Esophagus (tissue), 2 donors: ENCODE results near the gene NUDT8. TPM values are rescaled to one million over a fixed set of nuclear protein-coding genes. Genes with fewer than 3 reads are reported as not detected.

ENCODE experiments used
- H3K27ac ChIP-seq, 2 donors: one replicate each; pipeline ENCODE4 v1.5.1; 2013; ENCODE audit warnings: low read depth in 2 of 2, mild to moderate bottlenecking in 2 of 2, inconsistent platforms in 1 of 2, low read length in 1 of 2, moderate library complexity in 1 of 2
- H3K27me3 ChIP-seq, 2 donors: one replicate each; pipeline ENCODE4 v1.6.1; 2013; ENCODE audit warnings: low read length in 2 of 2, control low read depth in 1 of 2, mild to moderate bottlenecking in 1 of 2; ENCODE audit not compliant: insufficient read depth in 2 of 2, control insufficient read depth in 1 of 2
- H3K36me3 ChIP-seq, 2 donors: one replicate each; pipeline ENCODE4 v1.6.1; 2013; ENCODE audit warnings: low read length in 1 of 2; ENCODE audit not compliant: control insufficient read depth in 2 of 2, insufficient read depth in 2 of 2
- H3K4me1 ChIP-seq, 2 donors: one replicate each; pipeline ENCODE4 v1.6.1; 2013; ENCODE audit warnings: low read length in 1 of 2; ENCODE audit not compliant: control insufficient read depth in 2 of 2, insufficient read depth in 2 of 2
- H3K4me3 ChIP-seq, 2 donors: one replicate each; pipeline ENCODE4 v1.5.1; 2013; ENCODE audit warnings: low read length in 2 of 2, mild to moderate bottlenecking in 2 of 2, low read depth in 1 of 2, moderate library complexity in 1 of 2
- H3K9me3 ChIP-seq, 2 donors: one replicate each; pipeline ENCODE4 v1.6.1; 2013; ENCODE audit warnings: mild to moderate bottlenecking in 2 of 2, low read depth in 1 of 2, low read length in 1 of 2, moderate library complexity in 1 of 2; ENCODE audit not compliant: control insufficient read depth in 2 of 2, insufficient read depth in 1 of 2
- WGBS, 2 donors: extraction: QIAGEN DNeasy Blood & Tissue Kit; methylation state at CpG; one replicate each; pipeline ENCODE4 v1.1.7; 2013; 5-methylcytosine and 5-hydroxymethylcytosine counted together
- polyA plus RNA-seq, 2 donors: library from polyadenylated mRNA; stranded (reverse); fragments of 200-250 nt; gene quantifications; one replicate each; pipeline ENCODE4 v1.2.3, GENCODE V29; 2013
- donor health status: healthy with polysubstance abuse.
- donor health status: Bipolar disorder and iron deficiency.

NUDT8 gene
- polyA plus RNA-seq, 2 donors: 43.1 to 59.3 TPM

GRCh38 chr11:67667490-67668191 lies 37.9 kb upstream of the NUDT8 start:
- WGBS, 2 donors: 79 to 80% methylated on average over 26 of the region's 26 CpGs

GRCh38 chr11:67666676-67667489 lies 37.1 kb upstream of the NUDT8 start:
- peaks cover 0 to 11% of the 10 kb centered on the region in 2 donors for H3K4me1 ChIP-seq
- WGBS, 2 donors: 70 to 71% methylated on average over 19 to 20 of the region's 20 CpGs
- H3K27me3 ChIP-seq: no peaks in the 10 kb centered on the region
- no peak overlapping the region for H3K27ac ChIP-seq
- H3K4me3 ChIP-seq: no peak overlapping the region
- peaks cover 0 to 33% of the 10 kb centered on the region in 2 donors for H3K36me3 ChIP-seq
- no peaks in the 10 kb centered on the region for H3K9me3 ChIP-seq

More at GRCh38 chr11:67667490-67668191, 37.9 kb upstream of the NUDT8 start:
- peaks cover 0 to 30% of the 10 kb centered on the region in 2 donors for H3K36me3 ChIP-seq
- H3K27me3 ChIP-seq: no peaks in the 10 kb centered on the region
- no peak overlapping the region for H3K27ac ChIP-seq
- peaks cover 0 to 11% of the 10 kb centered on the region in 2 donors for H3K4me1 ChIP-seq
- no peak overlapping the region for H3K4me3 ChIP-seq
- H3K9me3 ChIP-seq: no peaks in the 10 kb centered on the region

DNA sequence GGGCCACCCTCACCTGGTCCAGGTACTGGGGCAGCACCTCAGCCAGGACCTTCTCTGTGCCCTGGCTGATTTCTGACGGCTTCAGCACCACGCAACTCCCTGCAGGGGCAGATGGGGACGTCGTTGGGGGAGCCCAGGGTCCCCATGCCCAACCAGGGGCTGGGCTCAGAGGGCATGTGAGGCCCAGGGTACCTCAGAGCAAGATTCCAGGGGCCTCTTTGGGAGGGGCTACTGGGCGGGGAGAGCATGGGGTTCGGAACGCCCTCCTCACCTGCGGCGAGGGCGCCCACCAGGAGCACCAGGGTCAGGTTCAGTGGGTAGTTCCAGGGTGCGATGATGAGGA lies 36.5 kb upstream of the NUDT8 start:
- Histone ChIP-seq H3K4me1 (peaks cover 0 to 11% of the 10 kb centered on the region in 2 donors), H3K9me3 (no peaks in the 10 kb centered on the region), H3K27ac (no peak overlapping the region), H3K36me3 (peaks cover 0 to 33% of the 10 kb centered on the region in 2 donors), H3K27me3 (no peaks in the 10 kb centered on the region), H3K4me3 (no peak overlapping the region)
- WGBS, 2 donors: 88 to 92% methylated on average over 11 of the region's 11 CpGs

GRCh38 chr11:67665541-67666302 lies 36.0 kb upstream of the NUDT8 start:
- H3K36me3 ChIP-seq: peaks cover 0 to 29% of the 10 kb centered on the region in 2 donors
- H3K4me3 ChIP-seq: no peak overlapping the region
- no peaks in the 10 kb centered on the region for H3K27me3 ChIP-seq
- H3K9me3 ChIP-seq: no peaks in the 10 kb centered on the region
- WGBS, 2 donors: 73 to 80% methylated on average over 24 of the region's 24 CpGs
- H3K27ac ChIP-seq: no peak overlapping the region
- peaks cover 0 to 7% of the 10 kb centered on the region in 2 donors for H3K4me1 ChIP-seq

DNA sequence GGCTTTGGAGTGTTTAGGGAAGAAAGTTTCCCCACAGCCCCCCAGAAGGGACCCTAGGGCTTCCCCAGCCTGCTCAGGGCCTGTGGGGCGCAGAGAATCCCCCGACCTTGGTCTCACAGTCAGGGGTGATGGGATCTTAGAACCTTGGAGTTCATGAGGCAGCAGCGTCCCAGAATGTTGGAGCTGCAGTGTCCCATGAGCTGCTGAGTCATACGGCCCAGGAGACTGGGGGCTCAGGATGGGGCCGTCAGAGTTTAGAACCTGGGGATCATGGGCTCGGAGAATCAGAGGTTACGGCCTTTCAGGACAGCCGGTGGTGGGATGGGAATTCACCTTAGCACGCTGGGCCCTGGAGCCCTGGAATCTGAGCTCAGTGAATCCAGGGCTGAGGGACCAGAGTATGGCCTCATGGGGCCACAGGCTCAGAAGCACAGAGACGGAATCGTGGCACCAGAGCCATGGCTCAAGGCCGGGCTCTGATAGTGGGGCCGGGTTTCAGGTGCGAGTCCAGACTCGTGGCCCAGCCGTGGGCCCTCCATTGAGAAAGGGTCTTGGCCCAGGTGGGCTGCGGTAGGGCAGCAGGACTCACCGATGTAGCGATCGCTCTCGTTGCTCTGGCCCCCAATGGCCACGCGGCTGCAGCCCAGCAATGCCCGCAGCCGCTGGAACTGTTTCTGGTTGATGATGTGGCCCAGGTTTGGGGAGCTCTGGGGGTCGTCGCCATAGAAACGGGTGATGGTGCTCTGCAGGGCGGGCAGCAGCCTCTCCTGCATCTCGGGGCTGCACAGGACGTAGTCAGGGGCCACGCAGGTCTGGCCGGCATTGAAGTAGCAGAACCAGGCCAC lies 35.2 kb upstream of the NUDT8 start:
- Histone ChIP-seq H3K27me3 (no peaks in the 10 kb centered on the region), H3K36me3 (peaks cover 0 to 29% of the 10 kb centered on the region in 2 donors), H3K4me3 (no peak overlapping the region), H3K4me1 (peaks cover 0 to 4% of the 10 kb centered on the region in 2 donors), H3K27ac (no peak overlapping the region), H3K9me3 (no peaks in the 10 kb centered on the region)
- 88 to 89% methylated on average over 28 to 33 of the region's 33 CpGs for WGBS, 2 donors

GRCh38 chr11:67664213-67664585 lies 34.5 kb upstream of the NUDT8 start:
- Histone ChIP-seq H3K27ac (no peak overlapping the region), H3K36me3 (peaks cover 0 to 26% of the 10 kb centered on the region in 2 donors), H3K4me3 (no peak overlapping the region), H3K27me3 (no peaks in the 10 kb centered on the region), H3K9me3 (no peaks in the 10 kb centered on the region), H3K4me1 (peaks cover 0 to 4% of the 10 kb centered on the region in 2 donors)
- WGBS, 2 donors: 88 to 89% methylated on average over 16 of the region's 16 CpGs

DNA sequence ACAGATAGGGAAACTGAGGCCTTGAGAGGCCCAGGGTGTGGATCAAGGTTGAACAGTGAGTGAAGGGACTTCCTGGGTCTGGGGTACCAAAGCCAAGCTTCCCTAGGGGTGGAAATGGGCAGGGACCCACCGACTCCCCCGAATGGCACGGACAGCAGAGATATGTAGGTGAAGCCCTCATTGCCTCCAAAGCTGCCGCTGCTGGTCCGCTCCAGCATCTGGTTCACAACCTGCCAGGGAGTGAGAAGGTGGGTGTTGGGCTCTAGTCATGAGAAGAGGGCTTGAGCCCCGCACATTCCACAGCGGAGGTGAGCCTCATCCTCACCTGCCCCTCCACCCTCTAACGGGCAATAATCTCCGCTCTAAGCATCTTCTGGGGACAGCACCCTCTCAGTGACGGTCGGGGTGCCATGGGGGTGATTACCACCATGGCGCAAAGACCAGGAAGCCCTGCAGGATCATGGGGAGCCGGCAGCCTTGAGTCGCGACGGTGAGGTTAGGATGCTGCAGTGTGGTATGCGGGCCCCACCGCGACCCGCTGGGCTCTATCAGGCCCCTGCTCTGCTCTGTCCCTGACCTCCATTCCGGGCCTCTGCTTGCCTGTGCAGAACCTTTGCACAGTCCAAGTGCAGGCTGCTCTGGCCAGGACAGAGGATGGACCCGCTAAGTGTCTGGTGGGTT lies 33.9 kb upstream of the NUDT8 start:
- Histone ChIP-seq H3K36me3 (peaks cover 0 to 23% of the 10 kb centered on the region in 2 donors), H3K27ac (no peak overlapping the region)
- 89 to 92% methylated on average over 22 of the region's 22 CpGs for WGBS, 2 donors

GRCh38 chr11:67662835-67663531 lies 33.2 kb upstream of the NUDT8 start:
- Histone ChIP-seq H3K4me3 (no peak overlapping the region), H3K4me1 (peaks cover 0 to 4% of the 10 kb centered on the region in 2 donors), H3K9me3 (no peaks in the 10 kb centered on the region), H3K36me3 (peaks cover 0 to 23% of the 10 kb centered on the region in 2 donors), H3K27ac (no peak overlapping the region), H3K27me3 (no peaks in the 10 kb centered on the region)
- WGBS, 2 donors: 80 to 83% methylated on average over 19 of the region's 19 CpGs

More for the DNA sequence above, 33.9 kb upstream of the NUDT8 start:
- Histone ChIP-seq H3K4me1 (peaks cover 0 to 4% of the 10 kb centered on the region in 2 donors), H3K27me3 (no peaks in the 10 kb centered on the region), H3K4me3 (no peak overlapping the region), H3K9me3 (no peaks in the 10 kb centered on the region)
